Measurements from ENCODE around the gene TBC1D2B. TPM values are rescaled to one million over a fixed set of nuclear protein-coding genes. Genes with fewer than 3 reads are reported as not detected.

Gene TBC1D2B
- total RNA-seq, 1 experiment from 2014 or later, result 17.6 TPM

- Histone ChIP-seq H3K9ac (ENCODE audit: extremely low read depth, insufficient read length, low read length) (no peak overlapping the region), H4K91ac (ENCODE audit: insufficient read length, low read depth, low read length) (no peak overlapping the region), H3K27ac (ENCODE audit: insufficient read length, low read depth, low read length) (no peak overlapping the region), H3K79me2 (ENCODE audit: insufficient read depth, low read length) (no peaks in the 10 kb centered on the region), H4K8ac (replicated peaks; ENCODE audit: insufficient read length, low read depth, low read length) (no peak overlapping the region), H2BK20ac (ENCODE audit: low read depth, low read length, poor library complexity, severe bottlenecking) (no peak overlapping the region), H2BK120ac (ENCODE audit: low read depth, low read length, poor library complexity, severe bottlenecking) (no peak overlapping the region), H2AFZ (ENCODE audit: low read length) (no peak overlapping the region), H3K14ac (ENCODE audit: insufficient read depth, low read length) (no peak overlapping the region), H3K4me1 (ENCODE audit: insufficient read depth, low read length) (no peaks in the 10 kb centered on the region), H4K5ac (ENCODE audit: insufficient read length, low read depth, low read length) (no peak overlapping the region), H4K20me1 (ENCODE audit: control insufficient read depth, insufficient read depth, insufficient read length) (no peaks in the 10 kb centered on the region), H3K79me1 (ENCODE audit: insufficient read depth, low read depth, low read length, poor library complexity, severe bottlenecking) (no peaks in the 10 kb centered on the region), H2BK15ac (ENCODE audit: low read depth, low read length) (no peak overlapping the region), H3K4ac (ENCODE audit: low read depth, low read length) (no peak overlapping the region), H3K23me2 (ENCODE audit: insufficient read length, low read depth, low read length, poor library complexity, severe bottlenecking) (no peaks in the 10 kb centered on the region), H3K27me3 (ENCODE audit: insufficient read depth, low read length) (no peaks in the 10 kb centered on the region), H2BK5ac (ENCODE audit: insufficient read length, low read length) (no peak overlapping the region), H2BK12ac (ENCODE audit: insufficient read length, low read depth, low read length) (no peak overlapping the region), H3K23ac (ENCODE audit: insufficient read length, low read depth, low read length) (no peak overlapping the region), H3K56ac (ENCODE audit: insufficient read length, low read depth, low read length) (no peak overlapping the region), H3K4me2 (ENCODE audit: insufficient read depth, insufficient read length, low read length) (no peak overlapping the region), H2AK5ac (ENCODE audit: insufficient read length, low read length) (no peak overlapping the region), H3T11ph (ENCODE audit: low read length) (no peak overlapping the region), H3K18ac (ENCODE audit: insufficient read length, low read depth, low read length) (no peak overlapping the region), H3K9me3 (ENCODE audit: control insufficient read depth, low read depth, low read length) (no peaks in the 10 kb centered on the region)
- TF ChIP-seq CTCF (conservative IDR thresholded peaks at IDR 0.05), result no peak
- no CpG with 5 or more reads among the region's 4 CpGs for WGBS (ENCODE audit: extremely low coverage, insufficient read length, low lambda C conversion rate)
- H3K9me3 Mint-ChIP-seq, result no peaks in the 10 kb centered on the region
- no peaks in the 10 kb centered on the region for H3K27me3 Mint-ChIP-seq (ENCODE audit: low read depth)
- no peak for DNase-seq
- H3K4me1 Mint-ChIP-seq, result peaks cover under 1% of the 10 kb centered on the region in 2 experiments; a peak in 3 of 4 replicates
- peaks cover 1 to 8% (median 3%) of the 10 kb centered on the region in 3 experiments; a peak in 5 of 7 replicates for H3K36me3 Mint-ChIP-seq (ENCODE audit: insufficient read depth in 1 of 3, low read depth in 3 of 3)
- H3K27ac Mint-ChIP-seq, result no peak overlapping the region
- H3K4me3 Mint-ChIP-seq, result no peak overlapping the region
Observed at GRCh38 chr15:78032671-78033070, 44.8 kb downstream of the TBC1D2B start.

Data from H9 (cell line).